Measurements from ENCODE around the gene PRRX1.

The PRRX1 gene

GRCh38 chr1:170671629-170671963 lies 7.7 kb downstream of the PRRX1 start:
- no peak overlapping the region for H3K4me3 ChIP-seq (ENCODE audit: low read depth, low read length)
- TF ChIP-seq CTCF (IDR thresholded peaks at IDR 0.05; ENCODE audit: low read depth, low read length), result no peak

GRCh38 chr1:170672316-170672715 lies 8.4 kb downstream of the PRRX1 start:
- H3K4me3 ChIP-seq (ENCODE audit: low read depth, low read length), result no peak overlapping the region
- no peak for TF ChIP-seq CTCF (IDR thresholded peaks at IDR 0.05; ENCODE audit: low read depth, low read length)

- no peak overlapping the region for H3K4me3 ChIP-seq (ENCODE audit: low read depth, low read length)
- TF ChIP-seq CTCF (IDR thresholded peaks at IDR 0.05; ENCODE audit: low read depth, low read length), result no peak
These were observed 10.3 kb downstream of the PRRX1 start for GRCh38 chr1:170674239-170674638.

GRCh38 chr1:170674986-170675385 lies 11.1 kb downstream of the PRRX1 start:
- no peak overlapping the region for H3K4me3 ChIP-seq (ENCODE audit: low read depth, low read length)
- TF ChIP-seq CTCF (IDR thresholded peaks at IDR 0.05; ENCODE audit: low read depth, low read length), result no peak

GRCh38 chr1:170675865-170676264 lies 11.9 kb downstream of the PRRX1 start:
- no peak for TF ChIP-seq CTCF (IDR thresholded peaks at IDR 0.05; ENCODE audit: low read depth, low read length)
- no peak overlapping the region for H3K4me3 ChIP-seq (ENCODE audit: low read depth, low read length)

GRCh38 chr1:170676628-170677027 lies 12.7 kb downstream of the PRRX1 start:
- no peak overlapping the region for H3K4me3 ChIP-seq (ENCODE audit: low read depth, low read length)
- no peak for TF ChIP-seq CTCF (IDR thresholded peaks at IDR 0.05; ENCODE audit: low read depth, low read length)

- no peak for TF ChIP-seq CTCF (IDR thresholded peaks at IDR 0.05; ENCODE audit: low read depth, low read length)
- no peak overlapping the region for H3K4me3 ChIP-seq (ENCODE audit: low read depth, low read length)
These were observed 14.2 kb downstream of the PRRX1 start for GRCh38 chr1:170678027-170678600.
